HepG2 (cell line): ENCODE measurements around the gene PRDM7. TPM values are rescaled to one million over a fixed set of nuclear protein-coding genes. Genes with fewer than 3 reads are reported as not detected.
A peak's percentile ranks its signal among the peaks of the same experiment; 100 is the strongest.

ENCODE experiments used
- ATAC-seq: fragments of 200-7000 bp; cut with Tn5 transposase; 3 replicates; pipeline ENCODE4 v1.9.1; 2020; ENCODE audit warnings: mild to moderate bottlenecking, moderate library complexity
- BruUV-seq: library from RNA; stranded (reverse); fragments of 400-500 nt; replicated peaks from 2 replicates; lab custom pipeline; 2021; lab: Mats Ljungman, UMichigan
- CTCF ChIA-PET: fragments of 300-600 bp; formaldehyde crosslinking; extraction: SDS; loops from one replicate; lab custom pipeline; 2021; ENCODE audit warnings: low total read pairs, inconsistent platforms, low intra/inter-chr PET ratio; lab: Yijun Ruan, JAX
- POLR2A ChIA-PET: fragments of 350-600 bp; sonication (Branson Sonifier 250); formaldehyde crosslinking; loops from one replicate; lab custom pipeline; 2020; ENCODE audit warnings: antibody characterized with exemption, inconsistent platforms; lab: Yijun Ruan, JAX
- DNase-seq: peaks from one replicate; pipeline ENCODE4 v3.0.0-alpha.2; 2015; ENCODE audit warnings: low spot score
- FAIRE-seq: peaks from 3 replicates; lab custom pipeline; 2011; peaks lifted over from hg19 to GRCh38; lab: Jason Lieb, UNC
- H2AFZ ChIP-seq: one replicate; pipeline ENCODE4 v1.6.1; 2011; ENCODE audit warnings: low read length, inconsistent platforms
- H3K27ac ChIP-seq: fragments of 300-600 bp; 3 replicates; pipeline ENCODE4 v1.8.0; 2011; ENCODE audit warnings: mixed run types, mild to moderate bottlenecking, mixed read lengths, low read length, inconsistent platforms; ENCODE audit not compliant: insufficient read depth; ENCODE audit errors: extremely low read length
- H3K27me3 ChIP-seq, 2 experiments: fragments of 200-600 bp in 1 of 2; 2 replicates in 1 of 2; 3 replicates in 1 of 2; pipeline versions ENCODE4 v1.6.0 to v1.8.0; 2011; ENCODE audit warnings: low read length in 2 of 2, mild to moderate bottlenecking in 2 of 2, moderate library complexity in 2 of 2, inconsistent platforms in 1 of 2; ENCODE audit not compliant: insufficient read depth in 2 of 2, control insufficient read depth in 1 of 2
- H3K36me3 ChIP-seq, 2 experiments: fragments of 200-600 bp in 1 of 2; replicated peaks in 1 of 2; 2 replicates in 1 of 2; 3 replicates in 1 of 2; pipeline versions ENCODE4 v1.5.1 to v1.8.0; 2011; ENCODE audit warnings: low read length in 2 of 2, inconsistent platforms in 1 of 2; ENCODE audit not compliant: insufficient read depth in 2 of 2, control insufficient read depth in 1 of 2
- H3K4me1 ChIP-seq: 2 replicates; pipeline ENCODE4 v1.5.1; 2012; ENCODE audit warnings: low read length, inconsistent platforms; ENCODE audit not compliant: insufficient read depth
- H3K4me2 ChIP-seq: 2 replicates; pipeline ENCODE4 v1.6.0; 2011; ENCODE audit warnings: low read depth, low read length, inconsistent platforms
- H3K4me3 ChIP-seq, 3 experiments: fragments of 200-600 bp in 1 of 3; sonication (generic), shearing (Covaris generic) in 1 of 3; replicated peaks in 1 of 3; 2 replicates each; pipeline ENCODE4 v1.5.1; 2011 to 2016; ENCODE audit warnings: low read length in 3 of 3, inconsistent platforms in 2 of 3, low read depth in 2 of 3, mild to moderate bottlenecking in 2 of 3, control low read depth in 1 of 3, mixed read lengths in 1 of 3; ENCODE audit not compliant: insufficient read depth in 1 of 3
- H3K79me2 ChIP-seq: one replicate; pipeline ENCODE4 v1.6.1; 2011; ENCODE audit warnings: low read length, inconsistent platforms; ENCODE audit not compliant: insufficient read depth
- H3K9ac ChIP-seq: 2 replicates; pipeline ENCODE4 v1.6.0; 2011; ENCODE audit warnings: mild to moderate bottlenecking, low read depth, low read length, inconsistent platforms; ENCODE audit not compliant: insufficient read depth
- H3K9me3 ChIP-seq: 2 replicates; pipeline ENCODE4 v1.5.1; 2012; ENCODE audit warnings: mild to moderate bottlenecking, low read length
- H4K20me1 ChIP-seq: 2 replicates; pipeline ENCODE4 v1.6.0; 2011; ENCODE audit warnings: inconsistent platforms, mild to moderate bottlenecking, low read length, moderate library complexity; ENCODE audit not compliant: insufficient read depth
- POGK ChIP-seq: sonication (generic); formaldehyde crosslinking; conservative IDR thresholded peaks from 2 replicates; pipeline ENCODE4 v1.8.0; 2022; ENCODE audit warnings: mild to moderate bottlenecking, moderate library complexity, missing genetic modification reagents
- ZNF687 ChIP-seq: sonication (generic); formaldehyde crosslinking; IDR thresholded peaks from 2 replicates; pipeline ENCODE4 v1.5.1; 2020; ENCODE audit warnings: mild to moderate bottlenecking, missing genetic modification reagents, moderate library complexity
- WGBS: methylation state at CpG from one replicate; pipeline ENCODE4 v1.1.6; 2017; ENCODE audit warnings: low lambda C conversion rate; 5-methylcytosine and 5-hydroxymethylcytosine counted together
- in situ Hi-C: cut with HindIII; loops from 2 replicates; pipeline ENCODE4 v1.10.0; 2017; ENCODE audit warnings: low pct_unique_long_range_greater_than_20kb; ENCODE audit not compliant: extremely low pct_ligation_motif_present
- intact Hi-C: fragments of 100-400 bp; cut with micrococcal nuclease; formaldehyde crosslinking; loops from one replicate; pipeline ENCODE4 v1.10.0; 2022; ENCODE audit not compliant: unreplicated experiment
- polyA plus RNA-seq, 8 experiments: library from polyadenylated mRNA; depleted of rRNA in 3 of 8; stranded (reverse) in 7 of 8; unstranded in 1 of 8; fragments of >200 nt; fragmentation: Illumina TruSeq in 4 of 8; extraction: Trizol in 4 of 8; gene quantifications; 2 replicates each; pipeline versions ENCODE4 v1.2.1 to v1.2.3, GENCODE V29; 2011 to 2016; ENCODE audit warnings: low read depth in 4 of 8, missing spikeins in 1 of 8, mixed read lengths in 1 of 8; ENCODE audit not compliant: insufficient read depth in 1 of 8
- total RNA-seq, 5 experiments: library from RNA; depleted of rRNA; stranded (reverse); fragments of >200 nt; fragmentation: Illumina TruSeq; extraction: Trizol; gene quantifications; 2 replicates each; pipeline ENCODE4 v1.2.3, GENCODE V29; 2016; ENCODE audit warnings: low read depth in 1 of 5

Gene PRDM7
- total and polyA plus RNA-seq, 2 of the 13 experiments (the other 11 are each of a cell fraction or from before 2014, with no cell fraction given) = not detected

- Histone ChIP-seq H3K9ac (no peak overlapping the region), H3K9me3 (no peaks in the 10 kb centered on the region), H4K20me1 (no peaks in the 10 kb centered on the region), H3K4me1 (peaks cover 28% of the 10 kb centered on the region), H2AFZ (no peak overlapping the region), H3K27ac (no peak overlapping the region), H3K79me2 (no peaks in the 10 kb centered on the region), H3K27me3 (no peaks in the 10 kb centered on the region), H3K4me2 (no peak overlapping the region), H3K4me3 (no peak overlapping the region), H3K36me3 (no peaks in the 10 kb centered on the region; a peak in 1 of 5 replicates)
- WGBS = 97% methylated on average over 5 of the region's 7 CpGs
- DNase-seq = no peak
- ChIA-PET CTCF (no interaction called here), POLR2A (no interaction called here)
- ATAC-seq = peak; percentile 2; the same call in 1 of the 3 replicates
- no TSS peak for BruUV-seq
- in situ Hi-C loops (no loop called here), intact Hi-C loops (no loop called here)
- peak; percentile 12; the same call in 1 of the 2 replicates for TF ChIP-seq ZNF687 (CRISPR knock-in tag)
- no peak for TF ChIP-seq POGK (CRISPR knock-in tag)
- no peak for FAIRE-seq
Observed at GRCh38 chr16:90007015-90007414, 70.1 kb downstream of the PRDM7 start.

Other genes with a start within 250 kb of the PRDM7 start
- gene SPIRE2, start 248.9 kb downstream of the PRDM7 start, total RNA-seq (2016; rRNA removed; fragmentation: Illumina TruSeq; extraction: Trizol) = 7.6 and 13.3 TPM in 2 replicates
- gene SPIRE2, start 248.9 kb downstream of the PRDM7 start, polyA plus RNA-seq (2011; rRNA removed) = 37.5 and 55.7 TPM in 2 replicates
- 98.4 and 138 TPM in 2 replicates for gene TCF25, start 203.7 kb downstream of the PRDM7 start, total RNA-seq (2016; rRNA removed; fragmentation: Illumina TruSeq; extraction: Trizol)
- gene TCF25, start 203.7 kb downstream of the PRDM7 start, polyA plus RNA-seq (2011; rRNA removed) = 206 and 274 TPM in 2 replicates
- gene MC1R, start 158.5 kb downstream of the PRDM7 start, total RNA-seq (2016; rRNA removed; fragmentation: Illumina TruSeq; extraction: Trizol) = 7.2 and 9.1 TPM in 2 replicates
- gene MC1R, start 158.5 kb downstream of the PRDM7 start, polyA plus RNA-seq (2011; rRNA removed) = 14.8 and 20.0 TPM in 2 replicates
- gene TUBB3, start 154.0 kb downstream of the PRDM7 start, total RNA-seq (2016; rRNA removed; fragmentation: Illumina TruSeq; extraction: Trizol) = 161 and 185 TPM in 2 replicates
- gene TUBB3, start 154.0 kb downstream of the PRDM7 start, polyA plus RNA-seq (2011; rRNA removed) = 110 and 152 TPM in 2 replicates
- 98.5 and 107 TPM in 2 replicates for gene DEF8, start 128.6 kb downstream of the PRDM7 start, total RNA-seq (2016; rRNA removed; fragmentation: Illumina TruSeq; extraction: Trizol)
- gene DEF8, start 128.6 kb downstream of the PRDM7 start, polyA plus RNA-seq (2011; rRNA removed) = 98.2 and 108 TPM in 2 replicates
- 13.0 and 17.0 TPM in 2 replicates for gene DBNDD1, start 57.9 kb downstream of the PRDM7 start, total RNA-seq (2016; rRNA removed; fragmentation: Illumina TruSeq; extraction: Trizol)
- gene DBNDD1, start 57.9 kb downstream of the PRDM7 start, polyA plus RNA-seq (2011; rRNA removed) = 40.4 and 51.0 TPM in 2 replicates